GM12873 (cell line): Measurements from ENCODE around the gene PLA2G4D.

Experiments used
- CTCF ChIP-seq: IDR thresholded peaks from 2 replicates; pipeline ENCODE4 v1.5.1; 2012; ENCODE audit warnings: low read depth, mild to moderate bottlenecking, moderate library complexity, low read length, control low read depth; ENCODE audit not compliant: insufficient read depth; ENCODE audit errors: missing control alignments

Gene PLA2G4D

GRCh38 chr15:42045211-42045615 is 49.1 kb downstream of the PLA2G4D start:
- no peak for TF ChIP-seq CTCF

- no peak for TF ChIP-seq CTCF
Measured at GRCh38 chr15:42042602-42043400, 51.6 kb downstream of the PLA2G4D start.

GRCh38 chr15:42038401-42038800 is 56.0 kb downstream of the PLA2G4D start:
- TF ChIP-seq CTCF: no peak

DNA sequence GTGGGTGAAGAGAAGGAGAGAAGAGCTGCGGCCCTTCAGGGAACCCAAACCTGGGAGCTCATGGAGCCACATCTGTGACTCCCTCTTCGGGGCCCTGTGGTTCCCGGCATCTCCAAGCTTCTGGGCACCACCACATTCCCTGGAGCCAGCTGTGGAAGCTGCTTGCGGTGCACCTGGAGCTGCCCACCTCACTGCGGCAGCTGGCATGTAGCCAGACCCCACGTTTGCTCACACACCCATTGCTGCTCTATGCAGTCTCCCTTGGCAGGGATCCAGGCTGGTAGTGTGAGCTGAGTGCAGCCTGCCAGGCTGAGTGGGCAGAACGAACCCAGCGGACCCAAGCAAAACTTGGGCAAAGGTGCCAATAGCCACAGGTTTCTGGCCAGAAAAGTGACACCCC is 56.7 kb downstream of the PLA2G4D start:
- no peak for TF ChIP-seq CTCF

DNA sequence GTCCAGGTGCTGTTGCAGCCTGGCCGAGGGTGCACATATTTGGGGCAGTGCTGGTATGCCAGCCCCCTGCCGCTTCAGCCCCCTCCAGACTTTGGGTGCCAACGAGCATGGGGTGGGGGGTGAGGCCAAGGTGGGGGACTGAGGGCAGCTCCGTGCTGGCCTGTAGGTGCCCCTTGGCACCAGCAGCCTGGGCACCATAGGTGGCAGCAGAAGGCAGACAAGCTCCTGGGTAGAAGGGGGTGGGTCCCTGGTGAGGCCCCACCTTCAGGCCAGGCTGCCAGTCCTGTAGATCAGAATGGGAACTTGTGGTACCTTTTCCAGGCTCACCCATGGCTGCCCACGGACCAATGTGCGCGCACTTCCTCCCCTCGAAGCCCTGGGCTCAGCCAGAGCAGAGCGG is 57.4 kb downstream of the PLA2G4D start:
- no peak for TF ChIP-seq CTCF

GRCh38 chr15:42036112-42036905 is 58.1 kb downstream of the PLA2G4D start:
- no peak for TF ChIP-seq CTCF

DNA sequence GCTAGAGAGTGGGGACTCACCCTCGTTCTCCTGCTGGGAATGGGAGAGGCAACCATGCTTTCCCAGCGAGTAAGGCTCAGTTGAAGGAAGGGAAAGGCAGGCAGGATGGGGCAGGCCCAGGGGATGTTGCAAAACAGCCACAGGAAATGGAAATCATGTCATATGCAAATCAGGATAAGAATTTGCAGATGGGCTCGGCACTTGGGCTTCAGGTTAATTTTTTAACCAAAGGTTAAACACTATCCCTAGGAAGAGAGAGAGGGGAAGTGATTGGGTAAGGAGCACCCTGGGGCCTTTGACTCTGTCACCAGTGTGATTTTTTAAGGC is 59.0 kb downstream of the PLA2G4D start:
- TF ChIP-seq CTCF: no peak
